Muscle layer of duodenum (tissue), 2 donors: ENCODE data around the gene VTA1.
A peak's percentile ranks its signal among the peaks of the same experiment; 100 is the strongest.
"Not testable (repeated sequence)": the region's sequence is repeated elsewhere in the genome, so short reads cannot be mapped to it uniquely, and the experiment has no call there.

Experiments used
- H3K27ac ChIP-seq: one replicate; pipeline ENCODE4 v1.7.0; 2013; ENCODE audit warnings: mild to moderate bottlenecking, low read length
- H3K27me3 ChIP-seq: one replicate; pipeline ENCODE4 v1.7.0; 2013; ENCODE audit warnings: low read depth, mild to moderate bottlenecking, control low read depth, low read length
- H3K36me3 ChIP-seq, 2 donors: one replicate each; pipeline ENCODE4 v1.7.0; 2013; ENCODE audit warnings: low read length in 2 of 2, control low read depth in 1 of 2, mild to moderate bottlenecking in 1 of 2; ENCODE audit not compliant: insufficient read depth in 2 of 2, control insufficient read depth in 1 of 2
- H3K4me1 ChIP-seq, 2 donors: one replicate each; pipeline ENCODE4 v1.7.0; 2013; ENCODE audit warnings: low read length in 2 of 2, mild to moderate bottlenecking in 2 of 2, control low read depth in 1 of 2, moderate library complexity in 1 of 2; ENCODE audit not compliant: insufficient read depth in 2 of 2, control insufficient read depth in 1 of 2
- H3K4me3 ChIP-seq, 2 donors: one replicate each; pipeline ENCODE4 v1.7.0; 2013; ENCODE audit warnings: low read length in 2 of 2, low read depth in 1 of 2, mild to moderate bottlenecking in 1 of 2
- H3K9me3 ChIP-seq, 2 donors: one replicate each; pipeline ENCODE4 v1.7.0; 2013; ENCODE audit warnings: low read length in 2 of 2, control low read depth in 1 of 2, mild to moderate bottlenecking in 1 of 2; ENCODE audit not compliant: control insufficient read depth in 1 of 2
- donor health status: healthy.

Gene VTA1, protein sequence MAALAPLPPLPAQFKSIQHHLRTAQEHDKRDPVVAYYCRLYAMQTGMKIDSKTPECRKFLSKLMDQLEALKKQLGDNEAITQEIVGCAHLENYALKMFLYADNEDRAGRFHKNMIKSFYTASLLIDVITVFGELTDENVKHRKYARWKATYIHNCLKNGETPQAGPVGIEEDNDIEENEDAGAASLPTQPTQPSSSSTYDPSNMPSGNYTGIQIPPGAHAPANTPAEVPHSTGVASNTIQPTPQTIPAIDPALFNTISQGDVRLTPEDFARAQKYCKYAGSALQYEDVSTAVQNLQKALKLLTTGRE

DNA sequence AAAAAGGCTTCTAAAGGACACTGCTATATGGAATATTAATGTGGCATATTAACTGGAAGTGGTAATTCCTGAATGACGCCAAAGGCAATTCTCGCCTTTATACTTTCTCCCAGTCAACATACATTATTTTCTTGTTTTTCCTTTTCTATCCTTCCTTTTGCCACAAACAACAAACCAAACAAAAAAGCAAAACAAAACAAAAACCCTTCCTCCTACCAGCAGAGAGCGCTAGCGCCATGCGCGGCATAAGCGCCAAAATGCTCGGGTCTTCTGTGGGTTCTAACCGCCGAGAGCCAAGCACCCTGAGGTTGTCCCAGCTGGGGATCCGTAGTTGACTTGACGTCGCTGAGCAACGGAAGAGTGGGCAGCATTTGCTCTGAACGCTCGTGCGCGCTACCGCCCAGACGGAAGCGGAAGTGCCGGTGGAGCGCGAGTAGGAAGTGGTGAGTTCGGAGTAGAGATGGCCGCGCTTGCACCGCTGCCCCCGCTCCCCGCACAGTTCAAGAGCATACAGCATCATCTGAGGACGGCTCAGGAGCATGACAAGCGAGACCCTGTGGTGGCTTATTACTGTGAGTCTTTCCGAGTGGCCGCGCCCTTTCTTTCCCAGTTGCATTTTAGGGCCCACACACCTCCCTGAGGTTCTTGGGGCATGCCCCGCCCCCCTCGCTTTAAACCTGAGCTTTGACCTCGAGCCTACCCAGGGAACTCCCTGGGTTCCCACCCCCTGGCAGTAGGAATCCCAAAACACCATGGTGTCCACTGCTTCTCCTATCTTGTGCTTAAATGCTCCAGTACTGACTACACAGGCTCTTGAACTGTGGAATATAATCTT, at the start of gene VTA1, which contains the start of gene NMBR:
TSS of gene VTA1 (plus strand) at position 436 of the 835 bp plus-strand sequence. CDS start at position 461, 25 bp downstream.
TSS of gene NMBR (minus strand) at position 295 of the 835 bp plus-strand sequence. CDS start 58,464 bp downstream, outside the sequence.
- no peaks in the 10 kb centered on the region for H3K9me3 ChIP-seq
- no peaks in the 10 kb centered on the region for H3K36me3 ChIP-seq
- H3K4me1 ChIP-seq, result peaks cover 14 to 30% of the 10 kb centered on the region in 2 donors
- peak within 1 kb of the TSS; percentile 96 to 99 for H3K4me3 ChIP-seq
- H3K27me3 ChIP-seq, result no peaks in the 10 kb centered on the region
- peak within 1 kb of the TSS; percentile 87 for H3K27ac ChIP-seq

DNA sequence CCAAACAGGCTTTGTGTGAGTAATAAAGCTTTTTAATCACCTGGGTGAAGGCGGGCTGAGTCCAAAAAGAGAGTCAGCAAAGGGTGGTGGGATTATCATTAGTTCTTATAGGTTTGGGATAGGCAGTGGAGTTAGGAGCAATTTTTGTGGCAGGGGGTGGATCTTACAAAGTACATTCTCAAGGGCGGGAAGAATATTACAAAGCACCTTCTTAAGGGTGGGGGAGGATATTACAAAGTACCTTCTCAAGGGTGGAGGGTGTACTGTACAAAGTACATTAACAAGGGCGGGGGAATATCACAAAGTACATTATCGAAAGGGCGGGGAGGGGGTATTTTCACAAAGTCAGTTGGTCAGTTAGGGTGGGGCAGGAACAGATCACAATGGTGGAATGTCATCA, 42.2 kb upstream of the VTA1 start:
- H3K9me3 ChIP-seq, H3K27me3 ChIP-seq, H3K27ac ChIP-seq, H3K36me3 ChIP-seq, H3K4me3 ChIP-seq, H3K4me1 ChIP-seq: not testable (repeated sequence)

DNA sequence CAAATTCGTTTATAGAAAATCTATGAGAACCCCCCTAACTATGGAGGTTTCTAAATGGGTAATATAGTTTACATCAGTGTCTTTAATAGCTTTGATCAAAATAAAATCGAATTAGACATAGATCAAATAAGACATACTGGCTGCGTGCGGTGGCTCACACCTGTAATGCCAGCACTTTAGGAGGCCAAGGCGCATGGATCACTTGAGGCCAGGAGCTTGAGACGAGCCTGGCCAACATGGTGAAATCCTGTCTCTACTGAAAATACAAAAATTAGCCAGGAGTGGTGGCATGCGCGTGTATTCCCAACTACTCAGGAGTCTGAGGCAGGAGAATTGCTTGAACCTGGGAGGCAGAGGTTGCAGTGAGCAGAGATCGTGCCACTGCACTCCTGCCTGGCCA, 36.2 kb upstream of the VTA1 start:
- H3K36me3 ChIP-seq, H3K27me3 ChIP-seq, H3K9me3 ChIP-seq, H3K4me1 ChIP-seq, H3K4me3 ChIP-seq, H3K27ac ChIP-seq: not testable (repeated sequence)

DNA sequence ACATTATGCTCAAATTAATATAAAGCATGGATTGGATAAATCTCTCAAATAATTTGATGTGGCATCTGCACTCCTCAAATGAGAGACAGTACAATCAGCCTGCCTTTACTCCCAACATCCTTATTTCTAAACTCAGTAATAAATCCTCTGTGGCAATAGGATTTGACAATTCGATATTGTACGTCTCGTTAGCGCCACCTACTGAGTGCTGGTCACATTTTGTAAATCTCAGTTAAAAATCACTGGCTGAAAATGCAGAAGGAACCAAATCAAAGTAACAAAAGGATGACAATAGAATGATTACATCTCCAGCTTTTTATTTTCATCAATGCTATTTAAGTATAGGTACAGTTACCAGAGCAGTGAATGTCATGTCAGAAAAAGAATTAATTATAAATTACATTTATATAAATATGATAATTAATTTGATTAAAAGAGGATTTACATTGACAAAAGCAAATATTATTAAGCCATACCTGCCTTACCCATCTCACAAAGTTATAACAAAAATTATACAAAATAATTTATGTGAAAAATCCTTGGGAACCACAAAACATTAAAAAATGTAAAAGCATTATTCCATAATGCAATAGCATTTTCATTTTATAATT, 34.5 kb upstream of the VTA1 start:
- H3K36me3 ChIP-seq, result no peaks in the 10 kb centered on the region
- no peak overlapping the region for H3K4me3 ChIP-seq
- H3K27ac ChIP-seq, result no peak overlapping the region
- H3K27me3 ChIP-seq, result no peaks in the 10 kb centered on the region
- no peaks in the 10 kb centered on the region for H3K9me3 ChIP-seq
- no peaks in the 10 kb centered on the region for H3K4me1 ChIP-seq

DNA sequence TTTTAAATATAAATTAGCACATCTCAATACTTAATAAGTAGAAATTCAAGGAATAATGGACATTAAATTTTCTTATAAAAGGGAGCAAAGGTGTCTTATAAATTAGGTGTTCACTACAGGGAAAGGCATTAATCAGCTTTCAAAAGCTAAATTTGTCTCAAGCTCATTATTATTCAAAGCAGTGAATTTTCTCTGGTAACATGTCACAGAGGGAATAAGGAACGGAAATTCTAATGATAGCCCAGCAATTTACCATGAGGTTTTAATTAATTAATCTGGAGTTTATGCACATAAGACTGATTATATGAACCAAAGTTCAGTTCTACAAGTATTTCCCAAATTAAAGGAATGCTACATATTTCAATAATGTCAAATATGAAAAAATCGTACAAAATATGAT, 29.7 kb upstream of the VTA1 start:
- no peaks in the 10 kb centered on the region for H3K4me1 ChIP-seq
- no peak overlapping the region for H3K27ac ChIP-seq
- H3K27me3 ChIP-seq, result no peaks in the 10 kb centered on the region
- H3K4me3 ChIP-seq, result no peak overlapping the region
- no peaks in the 10 kb centered on the region for H3K9me3 ChIP-seq
- H3K36me3 ChIP-seq, result no peaks in the 10 kb centered on the region

DNA sequence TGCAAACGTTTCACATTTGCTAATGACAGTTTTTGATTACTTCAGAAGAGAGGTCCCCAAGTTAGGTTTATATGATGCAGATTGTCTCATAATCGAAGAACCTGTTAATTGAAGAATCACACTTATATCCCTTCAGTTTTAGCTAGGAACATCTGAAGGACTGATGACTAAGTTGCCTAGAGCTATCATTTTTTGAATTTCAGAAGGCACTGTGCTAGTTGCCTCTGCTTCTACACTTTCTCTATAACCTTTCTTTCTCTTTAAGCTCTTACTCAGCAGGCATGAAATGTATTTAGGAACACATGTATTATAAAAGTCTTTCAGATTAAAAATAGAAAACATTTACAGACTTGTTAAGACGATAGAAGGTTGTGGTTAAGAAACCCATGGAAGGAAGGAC, 28.7 kb upstream of the VTA1 start:
- Histone ChIP-seq H3K27me3 (no peaks in the 10 kb centered on the region), H3K36me3 (no peaks in the 10 kb centered on the region), H3K9me3 (no peaks in the 10 kb centered on the region), H3K4me1 (no peaks in the 10 kb centered on the region), H3K4me3 (no peak overlapping the region), H3K27ac (no peak overlapping the region)

DNA sequence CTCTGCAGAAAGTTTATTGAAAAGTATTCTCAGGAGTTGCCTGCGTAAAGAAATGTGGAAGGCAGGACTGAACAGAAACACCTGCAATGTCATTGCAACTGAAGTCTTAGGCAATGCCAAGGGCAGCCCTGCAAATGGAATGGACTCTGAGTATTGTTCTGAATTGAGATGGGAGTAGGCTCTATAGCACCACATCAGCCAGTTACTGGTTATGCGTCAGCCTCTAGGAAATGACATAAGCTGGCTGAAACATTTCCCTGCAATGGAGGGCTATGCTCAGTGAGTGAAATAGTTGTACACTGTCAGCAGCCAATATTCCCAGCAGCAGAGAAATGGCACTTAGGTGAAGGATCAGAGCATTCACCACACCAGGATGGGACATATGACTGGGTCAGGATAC, 28.1 kb upstream of the VTA1 start:
- Histone ChIP-seq H3K9me3 (no peaks in the 10 kb centered on the region), H3K4me3 (no peak overlapping the region), H3K27me3 (no peaks in the 10 kb centered on the region), H3K4me1 (no peaks in the 10 kb centered on the region), H3K36me3 (no peaks in the 10 kb centered on the region), H3K27ac (no peak overlapping the region)

DNA sequence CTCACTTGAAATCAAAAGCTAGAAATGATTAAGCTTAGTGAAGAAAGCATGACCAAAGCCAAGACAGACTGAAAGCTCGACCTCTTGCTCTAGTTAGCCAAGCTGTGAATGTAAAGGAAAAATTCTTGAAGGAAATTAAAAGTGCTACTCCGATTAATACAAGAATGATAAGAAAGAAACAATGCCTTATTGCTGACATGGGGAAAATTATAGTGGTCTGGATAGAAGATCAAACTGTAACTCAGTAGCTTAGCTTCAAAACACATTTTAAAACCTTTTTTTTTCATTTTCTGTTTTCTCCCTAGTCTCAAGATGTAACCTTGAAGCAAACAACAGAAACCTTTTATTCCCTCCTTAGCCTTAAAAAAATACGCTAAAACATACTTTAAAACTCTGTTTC, 25.7 kb upstream of the VTA1 start:
- Histone ChIP-seq H3K36me3 (no peaks in the 10 kb centered on the region), H3K27me3 (no peaks in the 10 kb centered on the region), H3K4me3 (no peak overlapping the region), H3K4me1 (no peaks in the 10 kb centered on the region), H3K27ac (no peak overlapping the region), H3K9me3 (no peaks in the 10 kb centered on the region)

DNA sequence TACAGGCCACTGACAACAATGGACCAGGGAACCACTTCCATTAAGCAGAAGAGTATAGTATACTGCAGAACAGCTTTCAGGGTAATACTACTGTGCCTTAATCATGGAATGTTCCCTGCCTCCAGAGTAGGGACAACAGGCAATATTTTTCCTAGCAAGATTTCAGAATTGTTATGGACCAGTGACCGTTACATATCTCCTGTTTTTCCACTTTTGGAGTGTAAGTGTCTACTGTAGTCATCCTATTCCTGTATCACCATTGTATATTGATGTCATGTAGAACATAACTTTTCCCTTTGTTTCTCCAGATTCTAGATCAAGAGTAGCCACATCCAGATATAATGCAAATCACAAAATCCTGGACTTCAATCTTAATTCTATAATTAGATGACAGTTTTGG, 16.2 kb upstream of the VTA1 start:
- H3K4me1 ChIP-seq, result no peaks in the 10 kb centered on the region
- H3K27me3 ChIP-seq, result no peaks in the 10 kb centered on the region
- no peak overlapping the region for H3K27ac ChIP-seq
- no peak overlapping the region for H3K4me3 ChIP-seq
- H3K9me3 ChIP-seq, result peaks cover 6 to 10% of the 10 kb centered on the region in 2 donors
- no peaks in the 10 kb centered on the region for H3K36me3 ChIP-seq

DNA sequence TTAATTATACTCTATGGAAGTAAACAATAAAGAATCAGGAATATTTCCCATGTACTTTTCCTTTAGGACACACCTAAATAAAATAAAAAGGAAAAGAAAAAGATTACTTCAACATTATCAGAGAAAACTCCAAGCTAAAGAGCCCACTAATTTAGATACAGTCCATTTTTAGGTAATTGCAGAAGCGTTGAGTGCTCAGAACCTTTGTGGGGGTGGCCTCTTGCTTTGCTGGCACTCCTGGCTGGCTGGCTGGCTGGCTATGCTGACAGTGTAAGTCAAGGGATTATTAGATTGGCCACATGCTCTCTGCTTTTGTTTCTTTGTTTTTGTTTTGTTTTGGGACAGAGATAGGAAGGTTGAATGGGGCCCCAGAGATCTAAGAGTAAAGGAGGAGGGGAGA, 14.4 kb upstream of the VTA1 start, which contains the start of gene GJE1:
TSS of gene GJE1 (plus strand) at position 301 of the 400 bp plus-strand sequence. CDS start 234 bp downstream, outside the sequence.
- H3K4me3 ChIP-seq, result no peak within 1 kb of the TSS
- no peaks in the 10 kb centered on the region for H3K27me3 ChIP-seq
- H3K9me3 ChIP-seq, result peaks cover 6 to 10% of the 10 kb centered on the region in 2 donors
- no peaks in the 10 kb centered on the region for H3K36me3 ChIP-seq
- no peak within 1 kb of the TSS for H3K27ac ChIP-seq
- H3K4me1 ChIP-seq, result no peaks in the 10 kb centered on the region

DNA sequence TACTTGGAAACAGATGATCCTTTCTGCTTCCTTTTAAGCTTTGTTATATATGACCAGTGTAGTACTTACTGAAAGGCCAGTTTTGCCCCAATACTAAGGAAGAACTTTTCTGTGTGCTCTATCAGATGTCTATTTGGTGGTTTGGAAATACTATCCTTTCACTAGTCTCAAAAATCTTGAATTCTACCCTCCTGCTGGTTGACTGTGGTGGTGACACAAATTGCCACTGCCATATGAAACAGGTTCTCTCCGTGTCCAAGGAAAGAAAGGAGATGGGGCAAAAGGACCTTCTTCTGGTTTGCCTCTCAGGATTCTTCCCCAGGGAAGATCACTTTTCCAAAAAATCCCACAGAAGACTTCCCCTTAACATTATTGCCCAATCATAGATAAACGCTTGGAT, 8.2 kb upstream of the VTA1 start:
- Histone ChIP-seq H3K4me1 (no peaks in the 10 kb centered on the region), H3K9me3 (no peaks in the 10 kb centered on the region), H3K36me3 (no peaks in the 10 kb centered on the region), H3K27ac (no peak overlapping the region), H3K27me3 (no peaks in the 10 kb centered on the region), H3K4me3 (no peak overlapping the region)
